Measurements from ENCODE around the gene MSMB.
"Not testable (repeated sequence)": the region's sequence is repeated elsewhere in the genome, so short reads cannot be mapped to it uniquely, and the experiment has no call there.

MSMB gene

GRCh38 chr10:46046261-46046660 lies at the start of gene MSMB:
Gene MSMB (minus strand): TSS chr10:46046269. CDS start chr10:46046237, 32 bp downstream.
- no peak for DNase-seq (ENCODE audit: low read depth in 2 of 2)

GRCh38 chr10:46094931-46095750 lies 49.1 kb upstream of the MSMB start:
- no peak for DNase-seq (ENCODE audit: low read depth in 2 of 2)

- DNase-seq (ENCODE audit: low read depth in 2 of 2): no peak
Observed at GRCh38 chr10:46094197-46094500, 48.1 kb upstream of the MSMB start.

GRCh38 chr10:46093316-46094196 lies 47.5 kb upstream of the MSMB start:
- DNase-seq (ENCODE audit: low read depth in 2 of 2): not testable (repeated sequence)

- no peak for DNase-seq (ENCODE audit: low read depth in 2 of 2)
Observed at GRCh38 chr10:46092524-46093081, 46.5 kb upstream of the MSMB start.

- DNase-seq (ENCODE audit: low read depth in 2 of 2): no peak
Observed at GRCh38 chr10:46091828-46092523, 45.9 kb upstream of the MSMB start.

GRCh38 chr10:46091080-46091827 lies 45.2 kb upstream of the MSMB start:
- no peak for DNase-seq (ENCODE audit: low read depth in 2 of 2)

- DNase-seq (ENCODE audit: low read depth in 2 of 2): no peak
Observed at GRCh38 chr10:46090258-46090812, 44.3 kb upstream of the MSMB start.

GRCh38 chr10:46087381-46087780 lies 41.3 kb upstream of the MSMB start:
- not testable (repeated sequence) for DNase-seq (ENCODE audit: low read depth in 2 of 2)

GRCh38 chr10:46084321-46085165 lies 38.5 kb upstream of the MSMB start:
- DNase-seq (ENCODE audit: low read depth in 2 of 2): no peak

- no peak for DNase-seq (ENCODE audit: low read depth in 2 of 2)
Observed at GRCh38 chr10:46080886-46081285, 34.8 kb upstream of the MSMB start.

GRCh38 chr10:46079831-46080585 lies 33.9 kb upstream of the MSMB start:
- no peak for DNase-seq (ENCODE audit: low read depth in 2 of 2)

- DNase-seq (ENCODE audit: low read depth in 2 of 2): no peak
Observed at GRCh38 chr10:46077731-46078413, 31.8 kb upstream of the MSMB start.

GRCh38 chr10:46077141-46077554 lies 31.1 kb upstream of the MSMB start:
- no peak for DNase-seq (ENCODE audit: low read depth in 2 of 2)

GRCh38 chr10:46075869-46076268 lies 29.8 kb upstream of the MSMB start:
- no peak for DNase-seq (ENCODE audit: low read depth in 2 of 2)

GRCh38 chr10:46074196-46074946 lies 28.3 kb upstream of the MSMB start:
- no peak for DNase-seq (ENCODE audit: low read depth in 2 of 2)

GRCh38 chr10:46073564-46073963 lies 27.5 kb upstream of the MSMB start:
- no peak for DNase-seq (ENCODE audit: low read depth in 2 of 2)

- no peak for DNase-seq (ENCODE audit: low read depth in 2 of 2)
Observed at GRCh38 chr10:46070749-46071148, 24.7 kb upstream of the MSMB start.

Measured in stimulated activated CD4-positive, alpha-beta T cell treated with anti-CD3 and anti-CD28 coated beads, Interleukin-1b, Interleukin-23, amount 100 ng/mL, for 1 hour (primary cell).